Measurements from ENCODE around the gene KCTD21.

The KCTD21 gene

DNA sequence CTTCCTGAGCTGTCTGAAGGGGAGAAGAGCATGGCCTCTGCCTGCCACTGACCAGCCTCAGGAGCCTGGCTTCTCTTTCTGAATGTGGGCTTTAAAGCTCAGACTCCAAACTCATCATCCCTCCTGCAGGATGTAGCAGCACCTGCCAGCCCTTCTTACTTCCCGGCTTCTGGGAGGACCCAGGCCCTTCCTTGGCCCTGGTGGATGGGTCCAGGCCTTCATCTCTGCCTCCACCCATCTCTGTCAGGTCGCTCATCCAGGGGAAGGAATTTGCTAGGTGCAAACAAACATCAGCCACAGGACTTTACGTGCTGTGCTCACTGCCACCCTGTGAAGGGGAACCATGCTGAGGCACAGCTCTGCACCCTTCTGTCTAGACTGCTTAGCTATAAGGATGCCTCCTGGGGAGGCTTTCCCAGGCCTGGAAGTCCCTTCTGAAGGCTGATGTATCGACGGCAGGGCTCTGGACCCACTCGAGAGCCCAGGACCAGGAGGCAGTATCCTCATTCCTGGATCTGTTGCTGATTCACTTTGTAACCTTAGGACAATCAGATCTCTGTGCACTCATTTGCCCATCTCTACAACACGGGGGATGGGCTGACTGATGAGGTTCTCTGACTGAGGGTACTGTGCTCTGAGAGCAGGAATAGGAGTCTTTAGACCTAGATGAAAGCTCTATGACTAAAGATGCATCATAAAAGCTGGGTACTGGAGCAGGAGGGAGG lies 31.2 kb upstream of the KCTD21 start:
- DNase-seq (ENCODE audit: low spot score) = no peak

DNA sequence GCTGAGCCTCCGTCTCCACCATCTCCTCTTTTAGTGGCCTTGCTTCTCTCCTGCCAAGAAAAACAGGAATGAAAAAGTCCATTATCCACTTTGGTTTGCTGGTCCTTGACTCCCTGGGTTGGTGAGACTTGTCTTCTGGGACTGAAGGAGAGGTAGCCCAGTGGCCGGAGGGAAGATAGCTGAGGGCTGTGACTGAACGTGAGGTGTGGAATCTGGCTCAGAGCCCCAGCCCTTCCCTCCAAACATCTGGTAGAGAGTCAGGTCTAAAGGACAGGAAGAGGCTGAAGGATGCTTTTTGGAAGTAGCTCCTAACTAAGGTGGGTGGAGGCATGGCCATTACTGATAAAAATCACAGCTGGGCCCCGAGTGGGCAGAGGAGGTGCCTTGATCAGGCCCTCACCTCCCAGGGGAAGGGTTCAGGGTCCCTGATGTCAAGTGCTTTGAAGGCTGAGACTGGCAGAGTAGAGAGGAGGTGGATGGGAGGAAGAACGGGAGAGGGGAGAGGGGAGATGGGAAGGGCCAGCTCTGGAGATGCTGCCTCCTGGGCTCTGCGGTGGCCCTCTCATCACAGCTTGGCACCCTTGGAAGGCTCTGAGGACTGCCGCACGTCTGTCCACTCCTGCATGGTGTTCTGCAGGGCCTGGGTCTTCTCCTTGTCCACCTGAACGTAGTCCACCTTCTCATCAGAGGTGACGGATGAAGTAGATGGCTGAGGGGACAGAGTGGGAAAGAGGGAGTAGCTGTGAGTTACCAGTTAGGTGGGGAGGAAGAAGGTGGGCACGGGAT lies 30.5 kb upstream of the KCTD21 start:
- no peak for DNase-seq (ENCODE audit: low spot score)

GRCh38 chr11:78217650-78218541 lies 29.5 kb upstream of the KCTD21 start:
- no peak for DNase-seq (ENCODE audit: low spot score)

- DNase-seq (ENCODE audit: low spot score) = no peak
Observed at GRCh38 chr11:78216571-78217287, 28.3 kb upstream of the KCTD21 start.

- DNase-seq (ENCODE audit: low spot score) = no peak
Observed at GRCh38 chr11:78216021-78216420, 27.6 kb upstream of the KCTD21 start.

GRCh38 chr11:78214331-78215194 lies 26.1 kb upstream of the KCTD21 start:
- DNase-seq (ENCODE audit: low spot score) = no peak

DNA sequence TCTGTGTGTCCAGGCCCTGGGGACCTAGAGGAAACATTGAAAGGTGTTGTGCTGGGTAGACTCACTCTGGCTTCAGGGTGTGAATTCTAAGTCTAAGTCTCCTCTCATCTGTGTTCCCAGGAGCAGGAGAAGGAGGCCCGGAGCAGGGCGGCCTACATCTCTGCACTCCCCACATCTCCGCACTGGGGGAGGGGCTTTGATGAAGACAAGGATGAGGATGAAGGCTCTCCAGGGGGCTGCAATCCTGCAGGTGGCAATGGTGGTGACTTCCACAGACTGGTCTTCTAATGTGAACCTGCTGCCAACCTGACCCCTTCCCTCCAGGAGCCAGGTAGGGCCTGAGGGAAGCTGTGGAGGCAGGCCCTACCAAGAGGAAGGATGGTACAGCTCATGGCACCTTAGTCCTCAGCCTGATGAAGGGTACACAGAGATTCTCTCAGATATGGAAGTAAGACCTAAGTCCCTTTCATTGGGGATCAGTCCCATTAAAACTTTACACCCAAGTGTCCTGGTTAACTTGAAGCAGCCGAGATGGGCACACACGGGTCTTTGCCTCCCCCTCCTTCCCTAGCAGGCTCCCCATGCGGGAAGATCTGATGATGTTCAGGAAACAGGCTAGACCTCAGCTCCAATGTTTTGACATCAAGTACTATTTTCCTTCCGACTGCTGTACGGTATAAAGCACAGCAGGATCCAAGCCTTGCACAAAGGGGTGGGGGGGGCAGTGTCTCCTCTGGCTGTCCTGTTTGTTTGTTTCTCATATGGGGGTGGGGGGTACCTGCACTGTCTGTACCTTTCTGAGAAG lies 25.3 kb upstream of the KCTD21 start:
- DNase-seq (ENCODE audit: low spot score) = no peak

- no peak for DNase-seq (ENCODE audit: low spot score)
Observed at GRCh38 chr11:78212586-78213371, 24.4 kb upstream of the KCTD21 start.

DNA sequence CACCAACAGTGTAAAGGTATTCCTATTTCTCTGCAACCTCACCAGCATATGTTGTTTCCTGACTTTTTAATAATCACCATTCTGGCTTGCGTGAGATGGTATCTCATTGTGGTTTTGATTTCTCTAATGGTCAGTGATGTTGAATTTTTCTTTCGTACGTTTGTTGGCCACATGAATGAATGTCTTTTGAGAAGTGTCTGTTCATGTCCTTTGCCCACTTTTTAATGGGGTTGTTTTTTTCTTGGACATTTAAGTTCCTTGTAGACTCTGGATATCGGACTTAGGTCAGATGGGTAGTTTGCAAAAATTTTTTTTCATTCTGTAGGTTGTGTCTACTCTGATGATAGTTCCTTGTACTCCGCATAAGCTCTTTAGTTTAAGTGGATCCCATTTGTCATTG lies 23.1 kb upstream of the KCTD21 start:
- no peak for DNase-seq (ENCODE audit: low spot score)

DNA sequence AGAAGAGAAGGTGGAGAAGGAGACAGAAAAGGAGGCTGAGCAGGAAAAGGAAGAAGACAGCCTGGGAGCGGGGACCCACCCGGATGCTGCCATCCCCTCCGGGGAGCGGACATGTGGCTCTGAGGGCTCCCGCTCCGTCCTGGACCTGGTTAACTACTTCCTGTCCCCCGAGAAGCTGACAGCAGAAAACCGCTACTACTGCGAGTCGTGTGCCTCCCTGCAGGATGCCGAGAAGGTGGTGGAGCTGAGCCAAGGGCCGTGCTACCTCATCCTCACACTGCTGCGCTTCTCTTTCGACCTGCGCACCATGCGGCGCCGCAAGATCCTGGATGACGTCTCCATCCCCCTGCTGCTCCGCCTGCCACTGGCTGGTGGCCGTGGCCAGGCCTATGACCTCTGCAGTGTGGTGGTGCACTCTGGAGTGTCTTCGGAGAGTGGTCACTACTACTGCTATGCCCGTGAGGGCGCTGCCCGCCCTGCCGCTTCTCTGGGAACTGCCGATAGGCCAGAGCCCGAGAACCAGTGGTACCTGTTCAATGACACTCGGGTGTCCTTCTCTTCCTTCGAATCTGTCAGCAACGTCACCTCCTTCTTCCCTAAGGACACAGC lies 21.7 kb upstream of the KCTD21 start:
- DNase-seq (ENCODE audit: low spot score) = no peak

DNA sequence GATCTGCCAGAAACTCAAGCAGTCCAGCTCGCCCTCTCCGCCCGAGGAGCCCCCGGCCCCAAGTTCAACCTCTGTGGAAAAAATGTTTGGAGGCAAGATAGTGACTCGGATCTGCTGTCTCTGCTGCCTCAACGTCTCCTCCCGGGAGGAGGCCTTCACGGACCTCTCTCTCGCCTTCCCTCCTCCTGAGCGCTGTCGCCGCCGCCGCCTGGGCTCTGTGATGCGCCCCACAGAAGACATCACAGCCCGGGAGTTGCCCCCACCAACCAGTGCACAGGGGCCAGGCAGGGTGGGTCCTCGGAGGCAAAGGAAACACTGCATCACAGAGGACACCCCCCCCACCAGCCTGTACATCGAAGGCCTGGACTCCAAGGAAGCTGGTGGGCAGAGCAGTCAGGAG lies 21.1 kb upstream of the KCTD21 start:
- DNase-seq (ENCODE audit: low spot score) = no peak

- no peak for DNase-seq (ENCODE audit: low spot score)
Observed at GRCh38 chr11:78208257-78209165, 20.1 kb upstream of the KCTD21 start.

DNA sequence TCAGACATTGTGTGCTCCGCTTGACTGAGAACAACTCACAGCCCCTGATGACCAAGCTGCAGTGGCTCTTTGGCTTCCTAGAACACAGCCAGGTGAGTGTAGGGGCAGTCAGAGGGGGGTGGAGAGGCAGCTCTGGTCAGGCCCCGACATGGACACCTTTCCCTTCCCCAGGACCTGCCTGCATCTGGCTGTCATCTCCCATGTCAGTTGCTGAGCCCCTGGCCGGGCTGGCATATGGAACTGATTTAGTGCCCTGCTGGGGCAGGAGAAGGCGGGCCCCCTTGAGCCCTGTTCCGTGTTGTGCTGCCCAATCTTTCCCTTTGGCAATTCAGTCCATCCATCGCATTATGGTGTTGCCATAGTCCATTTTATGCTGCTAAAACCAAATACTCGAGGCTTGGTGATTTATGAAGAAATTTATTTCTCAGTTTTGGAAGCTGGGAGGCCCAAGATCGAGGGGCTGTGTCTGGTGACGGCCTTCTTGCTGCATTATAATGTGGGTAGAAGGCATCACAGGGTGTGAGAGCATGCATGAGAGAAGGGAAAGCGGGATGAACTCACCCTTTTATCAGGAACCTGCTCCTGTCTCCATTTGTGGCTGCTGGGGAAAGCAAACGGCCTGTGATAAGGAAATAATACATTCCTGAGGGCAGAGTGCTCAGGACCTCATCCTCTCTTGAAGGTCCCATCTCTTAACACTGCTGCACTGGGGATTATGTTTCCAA lies 19.3 kb upstream of the KCTD21 start:
- no peak for DNase-seq (ENCODE audit: low spot score)

DNA sequence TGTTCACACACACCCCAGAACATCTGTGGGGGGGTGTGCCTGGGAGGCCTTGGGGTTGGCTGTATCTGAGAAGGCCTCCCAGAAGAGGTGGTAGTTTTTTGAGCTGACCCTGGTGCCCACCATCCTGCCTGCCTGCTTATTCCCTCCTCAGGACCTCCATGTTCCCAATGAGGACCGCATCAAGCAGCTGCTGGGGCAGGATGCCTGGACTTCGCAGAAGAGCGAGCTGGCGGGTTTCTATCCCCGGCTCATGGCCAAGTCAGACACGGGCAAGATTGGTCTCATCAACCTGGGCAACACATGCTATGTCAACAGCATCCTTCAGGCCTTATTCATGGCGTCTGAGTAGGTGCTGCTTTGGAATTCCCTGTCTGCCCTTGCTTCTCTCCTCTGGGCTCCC lies 17.3 kb upstream of the KCTD21 start:
- no peak for DNase-seq (ENCODE audit: low spot score)

GRCh38 chr11:78205256-78205655 lies 16.8 kb upstream of the KCTD21 start:
- no peak for DNase-seq (ENCODE audit: low spot score)

DNA sequence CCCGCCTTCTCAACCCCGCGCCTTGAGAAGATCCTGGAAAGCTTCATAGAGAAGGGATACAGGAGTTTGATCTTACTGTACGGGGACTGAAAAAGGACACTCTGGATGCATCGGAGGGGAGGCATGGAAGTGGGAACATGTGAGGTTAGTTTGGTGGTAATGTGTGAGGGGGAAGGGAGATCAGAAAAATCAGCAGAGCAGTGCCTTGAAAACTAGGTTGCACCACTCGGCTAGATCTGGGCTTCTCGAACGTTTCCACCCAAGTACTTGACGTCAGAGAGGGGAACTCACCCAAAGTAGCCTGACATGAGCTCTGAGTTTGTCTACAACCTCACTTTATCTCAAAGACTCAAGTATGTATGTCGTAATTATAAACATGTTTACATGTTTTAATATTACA lies 14.8 kb upstream of the KCTD21 start:
- no peak for DNase-seq (ENCODE audit: low spot score)

GRCh38 chr11:78202733-78203167 lies 14.3 kb upstream of the KCTD21 start:
- peak; percentile 64 for DNase-seq (ENCODE audit: low spot score)
